Hepatic stellate cell (primary cell): Measurements from ENCODE around the gene DNAJB14.

Source experiments
- DNase-seq: peaks from one replicate; pipeline ENCODE4 v3.0.0; 2011; ENCODE audit warnings: low spot score

DNAJB14 gene

GRCh38 chr4:99863804-99864203 lies 82.6 kb downstream of the DNAJB14 start:
- no peak for DNase-seq

DNA sequence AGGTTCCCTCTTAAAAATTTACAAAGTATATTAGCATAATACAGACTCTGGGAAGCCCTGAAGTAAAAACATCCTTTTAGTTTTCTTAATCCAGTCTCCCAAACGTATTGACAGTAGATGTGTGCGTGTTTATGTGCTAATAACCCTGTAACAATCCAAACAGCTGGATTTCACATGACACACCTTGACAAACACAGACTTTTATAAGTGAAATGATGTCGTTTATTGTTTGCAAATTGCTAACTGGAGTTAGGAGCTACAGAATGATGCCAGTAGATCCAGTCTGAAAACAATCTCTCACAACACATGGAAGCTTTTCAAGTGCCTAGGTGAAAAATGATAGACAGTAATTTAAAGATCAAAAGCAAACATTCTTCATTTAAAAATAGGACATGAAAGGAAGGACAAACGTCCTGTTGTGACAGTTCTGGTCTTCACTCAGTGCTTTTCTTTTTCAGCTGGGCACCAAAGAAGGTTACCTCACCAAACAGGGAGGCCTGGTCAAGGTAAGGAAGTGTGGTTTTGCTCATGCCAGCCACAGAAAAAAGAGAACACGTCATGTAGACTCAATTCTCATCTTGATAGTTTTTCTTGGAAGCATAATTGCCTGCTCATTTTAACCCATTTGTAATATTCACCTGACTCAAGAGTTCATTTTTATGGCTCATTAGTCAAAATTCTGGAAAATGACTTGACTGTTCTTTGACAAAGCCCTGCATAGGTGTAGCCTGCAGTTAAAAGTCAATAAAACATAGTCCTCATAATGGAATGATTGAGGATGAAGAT lies 85.1 kb downstream of the DNAJB14 start:
- DNase-seq, result no peak

- no peak for DNase-seq
These were observed 85.9 kb downstream of the DNAJB14 start for GRCh38 chr4:99860521-99860920.

- DNase-seq, result no peak
These were observed 86.8 kb downstream of the DNAJB14 start for GRCh38 chr4:99859618-99860017.

DNA sequence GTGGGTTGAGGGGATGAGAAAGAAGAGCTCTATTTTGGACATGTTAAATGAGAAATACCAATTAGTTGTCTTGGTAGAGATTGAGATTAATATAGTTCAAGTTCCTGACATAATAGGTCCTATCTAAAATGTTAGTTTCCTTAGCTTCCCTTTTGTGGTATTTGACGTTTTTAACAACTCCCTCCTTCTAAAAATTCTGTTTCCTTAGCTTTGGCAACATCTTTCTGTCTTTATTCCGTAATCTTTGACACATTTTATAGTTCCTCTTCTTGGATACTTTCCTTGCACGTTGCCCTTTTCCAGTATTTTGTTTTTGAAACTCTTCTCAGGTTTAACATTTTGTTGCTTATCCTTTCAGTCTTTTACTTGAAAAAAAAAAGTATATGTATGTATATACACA lies 89.1 kb downstream of the DNAJB14 start:
- no peak for DNase-seq

DNA sequence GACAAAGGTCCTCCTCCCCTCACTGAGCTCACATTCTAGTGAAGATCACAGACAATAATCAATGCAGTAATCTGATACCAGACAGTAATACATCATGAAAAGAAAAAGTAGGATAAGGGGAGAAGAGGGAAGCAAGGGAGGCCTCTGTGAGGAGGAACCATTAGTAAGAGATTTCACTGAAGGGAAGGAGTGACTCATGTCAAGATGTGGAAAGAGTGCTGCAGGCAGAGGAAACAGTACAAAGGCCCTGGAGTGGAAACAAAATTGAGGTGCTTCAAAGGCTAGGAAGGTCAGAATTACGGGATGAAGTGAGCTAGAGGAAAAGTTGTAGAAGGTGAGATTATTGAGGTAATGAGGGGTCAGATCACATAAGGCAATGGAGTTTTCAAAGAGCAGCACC lies 90.3 kb downstream of the DNAJB14 start:
- no peak for DNase-seq

- DNase-seq, result no peak
These were observed 90.7 kb downstream of the DNAJB14 start for GRCh38 chr4:99855678-99856077.

DNA sequence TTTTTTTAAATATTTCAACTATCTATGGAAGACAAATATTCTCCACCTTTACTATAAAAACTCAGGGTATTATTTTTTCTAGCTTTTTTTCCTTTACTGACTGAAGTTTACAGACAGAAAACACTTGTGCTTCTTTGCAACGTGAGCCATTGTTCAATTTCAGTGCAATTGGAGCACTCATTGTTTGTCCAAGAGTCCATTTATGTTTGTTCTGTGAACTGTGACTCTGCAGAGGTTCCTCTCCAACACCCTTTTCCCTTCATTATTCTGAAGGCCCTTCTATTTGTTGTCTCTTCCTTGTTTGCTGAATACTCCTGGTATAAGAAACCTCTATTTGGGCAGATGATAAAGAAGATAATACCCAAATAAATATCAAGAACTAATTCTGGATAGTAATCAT lies 92.4 kb downstream of the DNAJB14 start:
- DNase-seq, result no peak

GRCh38 chr4:99853190-99853589 lies 93.2 kb downstream of the DNAJB14 start:
- DNase-seq, result no peak

GRCh38 chr4:99852199-99852749 lies 94.1 kb downstream of the DNAJB14 start:
- DNase-seq, result no peak

DNA sequence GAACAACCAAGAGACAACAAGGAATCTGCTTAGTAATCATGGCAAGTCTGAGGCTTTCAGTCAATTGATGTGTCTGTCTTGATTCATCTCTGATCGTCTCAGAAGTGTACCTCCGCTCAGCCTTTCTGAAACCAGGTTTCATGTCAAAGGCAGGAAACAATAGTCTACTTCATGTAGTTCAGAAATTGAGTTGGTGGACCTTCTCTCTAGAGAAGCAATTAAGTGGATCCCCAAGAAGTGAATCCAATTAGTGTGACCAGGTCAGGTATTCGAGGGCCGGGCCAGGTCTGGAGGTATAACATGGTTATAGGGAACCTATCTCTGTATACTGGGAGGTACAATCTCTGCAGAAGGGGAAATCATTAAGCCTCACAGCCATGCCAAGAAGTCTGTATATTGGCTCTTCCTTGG lies 97.8 kb downstream of the DNAJB14 start:
- no peak for DNase-seq

GRCh38 chr4:99847362-99847976 lies 98.9 kb downstream of the DNAJB14 start:
- DNase-seq, result no peak

DNA sequence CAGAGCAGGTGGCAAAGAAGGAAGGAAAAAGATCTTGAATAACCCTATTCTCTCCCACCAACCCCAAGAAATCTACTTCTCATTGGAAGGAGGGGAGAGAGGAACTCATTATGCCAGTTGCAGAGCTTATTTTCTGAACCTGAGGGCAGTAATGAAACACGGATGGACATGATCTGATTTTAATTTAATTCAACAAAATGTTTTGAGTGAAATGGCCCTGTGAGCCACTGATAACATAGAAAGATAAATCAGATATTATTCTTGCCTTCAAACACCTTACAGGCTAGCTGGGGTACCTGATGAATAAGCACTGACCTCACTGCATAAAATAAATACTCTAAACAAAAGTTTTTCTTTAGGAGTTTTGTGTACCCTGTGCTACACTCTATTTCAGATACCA lies 99.5 kb downstream of the DNAJB14 start:
- DNase-seq, result no peak
